ENCODE results near the gene CHST8.

DNA sequence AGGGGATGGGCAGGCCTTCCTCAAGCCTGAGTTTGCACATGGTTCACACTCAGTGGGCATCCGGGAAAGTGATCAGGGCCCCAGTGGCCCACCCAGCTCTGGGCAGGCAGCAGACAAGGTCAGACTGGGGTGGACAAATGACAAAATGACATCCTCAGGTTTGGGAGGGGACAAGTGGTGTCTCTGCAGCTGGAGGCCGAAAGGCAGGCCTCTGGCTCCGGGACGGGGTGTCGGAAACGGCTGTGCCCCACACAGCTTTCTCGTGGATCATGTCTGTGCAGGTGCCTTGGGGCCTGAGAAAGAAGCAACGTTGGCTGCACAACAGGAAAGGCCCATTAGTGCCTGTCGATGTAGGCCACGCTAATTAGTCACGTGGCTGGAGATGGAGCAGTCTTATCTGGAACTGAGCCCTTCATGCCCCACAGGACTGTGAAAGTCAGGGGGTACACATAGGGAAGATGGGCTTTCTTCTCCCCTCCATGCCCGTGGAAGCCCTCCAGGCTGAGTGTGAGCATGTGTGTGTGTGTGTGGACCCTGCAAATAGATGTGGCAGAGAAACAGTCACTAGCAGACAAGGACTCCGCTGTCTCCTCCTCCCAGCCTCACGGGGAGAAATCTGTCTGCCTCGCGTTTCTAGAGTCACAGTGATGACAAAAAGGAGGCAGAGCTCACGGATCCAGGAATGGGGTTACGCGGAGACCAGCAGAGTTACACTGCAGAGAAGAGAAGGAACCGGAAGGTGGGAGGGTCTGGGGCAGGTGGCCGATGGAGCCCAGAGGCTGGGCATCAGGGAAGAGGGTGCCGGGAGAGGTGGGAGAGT, 44.2 kb downstream of the CHST8 start:
- TF ChIP-seq, protein P1, sequence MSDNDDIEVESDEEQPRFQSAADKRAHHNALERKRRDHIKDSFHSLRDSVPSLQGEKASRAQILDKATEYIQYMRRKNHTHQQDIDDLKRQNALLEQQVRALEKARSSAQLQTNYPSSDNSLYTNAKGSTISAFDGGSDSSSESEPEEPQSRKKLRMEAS (IDR thresholded peaks at IDR 0.05): no peak
- TF ChIP-seq ZBTB7A (IDR thresholded peaks at IDR 0.05; ENCODE audit: low read depth) (no peak), TEAD4 (IDR thresholded peaks at IDR 0.05) (no peak), EP300 (IDR thresholded peaks at IDR 0.05; ENCODE audit: borderline replicate concordance) (no peak), RAD21 (IDR thresholded peaks at IDR 0.05; ENCODE audit: low read depth) (no peak), CEBPB (IDR thresholded peaks at IDR 0.05) (no peak)
- TF ChIP-seq, protein P2, sequence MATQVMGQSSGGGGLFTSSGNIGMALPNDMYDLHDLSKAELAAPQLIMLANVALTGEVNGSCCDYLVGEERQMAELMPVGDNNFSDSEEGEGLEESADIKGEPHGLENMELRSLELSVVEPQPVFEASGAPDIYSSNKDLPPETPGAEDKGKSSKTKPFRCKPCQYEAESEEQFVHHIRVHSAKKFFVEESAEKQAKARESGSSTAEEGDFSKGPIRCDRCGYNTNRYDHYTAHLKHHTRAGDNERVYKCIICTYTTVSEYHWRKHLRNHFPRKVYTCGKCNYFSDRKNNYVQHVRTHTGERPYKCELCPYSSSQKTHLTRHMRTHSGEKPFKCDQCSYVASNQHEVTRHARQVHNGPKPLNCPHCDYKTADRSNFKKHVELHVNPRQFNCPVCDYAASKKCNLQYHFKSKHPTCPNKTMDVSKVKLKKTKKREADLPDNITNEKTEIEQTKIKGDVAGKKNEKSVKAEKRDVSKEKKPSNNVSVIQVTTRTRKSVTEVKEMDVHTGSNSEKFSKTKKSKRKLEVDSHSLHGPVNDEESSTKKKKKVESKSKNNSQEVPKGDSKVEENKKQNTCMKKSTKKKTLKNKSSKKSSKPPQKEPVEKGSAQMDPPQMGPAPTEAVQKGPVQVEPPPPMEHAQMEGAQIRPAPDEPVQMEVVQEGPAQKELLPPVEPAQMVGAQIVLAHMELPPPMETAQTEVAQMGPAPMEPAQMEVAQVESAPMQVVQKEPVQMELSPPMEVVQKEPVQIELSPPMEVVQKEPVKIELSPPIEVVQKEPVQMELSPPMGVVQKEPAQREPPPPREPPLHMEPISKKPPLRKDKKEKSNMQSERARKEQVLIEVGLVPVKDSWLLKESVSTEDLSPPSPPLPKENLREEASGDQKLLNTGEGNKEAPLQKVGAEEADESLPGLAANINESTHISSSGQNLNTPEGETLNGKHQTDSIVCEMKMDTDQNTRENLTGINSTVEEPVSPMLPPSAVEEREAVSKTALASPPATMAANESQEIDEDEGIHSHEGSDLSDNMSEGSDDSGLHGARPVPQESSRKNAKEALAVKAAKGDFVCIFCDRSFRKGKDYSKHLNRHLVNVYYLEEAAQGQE (IDR thresholded peaks at IDR 0.05; ENCODE audit: low read depth): no peak
- TF ChIP-seq, protein P3, sequence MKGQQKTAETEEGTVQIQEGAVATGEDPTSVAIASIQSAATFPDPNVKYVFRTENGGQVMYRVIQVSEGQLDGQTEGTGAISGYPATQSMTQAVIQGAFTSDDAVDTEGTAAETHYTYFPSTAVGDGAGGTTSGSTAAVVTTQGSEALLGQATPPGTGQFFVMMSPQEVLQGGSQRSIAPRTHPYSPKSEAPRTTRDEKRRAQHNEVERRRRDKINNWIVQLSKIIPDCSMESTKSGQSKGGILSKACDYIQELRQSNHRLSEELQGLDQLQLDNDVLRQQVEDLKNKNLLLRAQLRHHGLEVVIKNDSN (IDR thresholded peaks at IDR 0.05): no peak
